ENCODE results near the gene C2orf66. TPM values are rescaled to one million over a fixed set of nuclear protein-coding genes. Genes with fewer than 3 reads are reported as not detected.

The C2orf66 gene
- total RNA-seq, 1 experiment from 2014 or later: not detected

GRCh38 chr2:196783431-196784094, 25.6 kb downstream of the C2orf66 start:
- in situ Hi-C loops (cut with HindIII; ENCODE audit: low sequenced_read_pairs): no loop called here
- no peak for DNase-seq (ENCODE audit: low spot score)

DNA sequence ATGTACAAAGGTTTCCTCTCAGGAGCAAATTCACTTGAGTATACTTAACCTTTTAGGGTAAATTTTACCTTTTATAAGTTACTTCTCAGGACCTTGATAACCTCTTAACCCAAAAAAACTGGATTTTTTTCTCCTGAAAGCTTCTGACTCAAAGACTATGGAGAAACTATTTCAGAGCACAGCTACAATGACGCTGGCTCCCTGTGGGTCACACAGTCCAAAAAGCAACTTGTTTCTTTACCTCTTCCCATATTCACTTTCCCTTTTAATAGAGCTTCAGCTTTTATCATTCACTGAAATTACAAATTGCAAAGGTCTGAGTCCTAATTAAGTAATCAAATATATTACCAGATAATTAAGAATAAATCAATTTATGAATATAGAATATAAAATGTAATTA, 42.1 kb downstream of the C2orf66 start:
- in situ Hi-C loops (cut with HindIII; ENCODE audit: low sequenced_read_pairs): no loop called here

DNA sequence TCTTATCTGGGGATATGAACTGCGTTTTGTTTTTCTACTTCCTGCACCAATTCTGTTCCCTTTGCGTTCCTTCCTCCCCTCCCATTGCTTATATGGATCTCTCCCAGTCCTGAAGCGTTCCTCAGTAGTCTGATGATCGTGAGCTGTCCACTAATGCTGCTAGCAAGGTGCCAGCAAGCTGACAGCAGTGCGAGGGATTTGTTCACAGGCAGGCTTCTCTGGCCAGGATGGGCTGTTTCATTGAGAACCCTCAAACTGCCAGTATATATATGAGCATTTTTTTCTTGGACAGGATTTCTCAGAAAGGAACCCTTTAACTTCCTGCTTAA, 49.8 kb downstream of the C2orf66 start:
- in situ Hi-C loops (cut with HindIII; ENCODE audit: low sequenced_read_pairs): no loop called here
- DNase-seq (ENCODE audit: low spot score): no peak

More for the DNA sequence above, 42.1 kb downstream of the C2orf66 start:
- DNase-seq (ENCODE audit: low spot score): no peak

DNA sequence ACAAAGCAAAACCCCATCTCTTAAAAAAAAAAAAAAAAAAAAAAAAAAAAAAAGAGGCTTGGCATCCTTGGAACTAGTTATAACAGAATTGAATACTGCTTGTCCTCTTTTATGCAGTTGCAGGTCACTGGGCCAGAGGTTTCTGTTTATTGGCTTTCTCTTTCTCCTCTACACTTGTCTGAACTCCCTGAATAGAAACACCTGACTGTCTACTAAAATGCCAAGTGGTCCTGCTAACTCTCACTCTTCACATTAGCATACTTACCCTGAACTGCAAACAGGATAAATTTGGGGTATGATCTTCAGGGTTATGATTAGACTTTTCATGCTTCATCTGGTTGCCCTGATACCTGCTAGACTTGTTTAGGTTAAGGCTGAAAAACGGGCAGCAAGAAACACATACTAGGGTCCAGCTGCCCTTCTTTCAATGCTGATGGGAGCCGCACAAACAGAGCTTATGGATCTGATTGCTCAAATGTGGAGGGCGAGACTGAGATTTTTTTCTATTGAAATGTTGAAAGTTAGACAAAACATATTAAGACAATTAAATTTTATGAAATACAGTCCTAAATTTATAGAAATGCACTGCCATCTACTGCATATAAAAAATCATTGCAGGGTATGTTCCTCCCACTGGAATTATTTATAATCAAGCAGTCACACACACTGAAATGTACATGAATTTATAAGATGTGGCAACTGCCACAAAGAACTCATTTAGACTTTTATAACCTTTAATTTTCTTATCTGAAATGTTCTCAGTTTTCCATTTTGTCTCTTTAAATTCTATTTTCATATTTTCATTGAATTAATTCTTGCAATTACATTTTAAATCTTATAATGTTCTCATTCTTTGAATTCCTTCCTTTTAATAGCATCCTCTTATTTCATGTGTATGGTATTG, 50.4 kb downstream of the C2orf66 start:
- no peak for DNase-seq (ENCODE audit: low spot score)
- in situ Hi-C loops (cut with HindIII; ENCODE audit: low sequenced_read_pairs): no loop called here

Other genes with a start within 250 kb of the C2orf66 start
- gene HECW2, start 215.8 kb downstream of the C2orf66 start, total RNA-seq (2014; rRNA removed; shearing (Covaris generic)): not detected in 2 replicates
- 9.1 and 18.0 TPM in 2 replicates for gene CCDC150, start 169.6 kb downstream of the C2orf66 start, total RNA-seq (2014; rRNA removed; shearing (Covaris generic))
- 42.8 and 59.0 TPM in 2 replicates for gene GTF3C3, start 9.7 kb downstream of the C2orf66 start, total RNA-seq (2014; rRNA removed; shearing (Covaris generic))
- gene PGAP1, start 117.4 kb upstream of the C2orf66 start, total RNA-seq (2014; rRNA removed; shearing (Covaris generic)): 1.9 and 3.1 TPM in 2 replicates

Measured in G401 (cell line).